ENCODE measurements around the gene ZNF581.

ZNF581 gene

DNA sequence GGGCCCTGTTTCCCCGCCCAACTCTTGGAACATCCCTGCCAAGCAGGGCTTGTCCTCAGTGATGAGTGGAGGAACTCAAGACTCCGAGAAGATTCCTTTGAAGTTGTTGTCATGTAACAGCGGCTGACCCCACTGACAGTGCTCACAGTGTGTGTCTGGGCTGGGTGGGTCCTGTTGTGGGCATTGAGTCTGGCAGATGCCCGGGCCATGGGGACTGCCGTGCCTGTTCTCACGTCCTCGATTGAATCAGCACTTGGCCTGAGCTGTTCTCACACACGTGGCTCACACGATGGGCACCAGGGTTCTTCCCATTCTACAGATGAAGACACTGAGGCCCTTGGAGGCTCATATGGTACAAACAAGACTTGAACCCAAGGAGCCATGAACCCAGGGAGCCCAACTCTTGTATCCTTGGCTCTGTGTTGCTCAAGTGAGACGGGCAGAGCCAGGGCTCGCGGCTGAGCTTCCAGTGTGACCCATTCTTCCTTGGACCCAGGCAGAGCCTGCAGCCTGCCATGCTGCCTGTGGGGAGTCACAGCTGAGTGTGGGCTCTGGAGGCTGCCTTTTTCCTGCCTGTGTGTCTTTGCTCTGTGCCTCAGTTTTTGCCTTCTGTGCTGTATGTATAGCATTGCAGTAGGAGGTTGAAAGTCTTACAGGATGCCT, 23.0 kb downstream of the ZNF581 start:
- no peak for DNase-seq (ENCODE audit: low read depth)

DNA sequence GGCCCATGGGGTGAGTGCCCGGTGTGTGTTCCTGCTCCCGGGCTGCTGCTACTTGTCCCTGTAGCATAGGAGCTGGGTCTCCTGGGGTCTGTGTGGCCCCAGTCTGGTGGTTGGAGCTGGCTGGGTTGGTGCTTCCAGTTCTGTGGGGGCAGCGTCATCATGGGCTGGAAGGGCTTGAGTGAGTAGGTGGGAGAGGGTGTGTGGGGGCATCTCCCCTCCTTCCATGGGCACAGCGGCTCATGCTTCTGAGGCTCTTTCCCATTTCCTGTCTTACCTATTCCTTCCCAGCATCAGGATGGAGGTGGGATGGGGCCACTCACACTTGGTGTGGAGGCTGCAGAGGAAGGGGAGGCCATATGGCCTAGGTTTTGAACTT, 23.5 kb downstream of the ZNF581 start:
- no peak for DNase-seq (ENCODE audit: low read depth)

DNA sequence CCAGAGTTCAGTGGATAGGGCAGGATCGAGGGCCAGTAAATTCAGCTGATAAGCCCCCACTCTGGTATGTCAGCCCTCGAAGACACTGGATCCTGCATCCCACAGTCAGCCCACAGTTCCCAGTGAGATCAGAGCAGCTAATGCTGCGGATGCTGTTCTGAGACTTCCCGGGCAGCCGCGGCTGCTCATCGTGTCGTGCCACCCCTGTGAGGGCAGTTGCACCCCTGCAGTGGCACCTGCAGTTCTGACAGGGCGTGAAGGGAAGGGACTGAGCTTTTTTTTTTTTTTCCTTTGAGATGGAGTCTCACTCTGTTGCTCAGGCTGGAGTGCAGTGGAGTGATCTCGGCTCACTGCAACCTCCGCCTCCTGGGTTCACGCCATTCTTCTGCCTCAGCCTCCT, 24.1 kb downstream of the ZNF581 start:
- no peak for DNase-seq (ENCODE audit: low read depth)

DNA sequence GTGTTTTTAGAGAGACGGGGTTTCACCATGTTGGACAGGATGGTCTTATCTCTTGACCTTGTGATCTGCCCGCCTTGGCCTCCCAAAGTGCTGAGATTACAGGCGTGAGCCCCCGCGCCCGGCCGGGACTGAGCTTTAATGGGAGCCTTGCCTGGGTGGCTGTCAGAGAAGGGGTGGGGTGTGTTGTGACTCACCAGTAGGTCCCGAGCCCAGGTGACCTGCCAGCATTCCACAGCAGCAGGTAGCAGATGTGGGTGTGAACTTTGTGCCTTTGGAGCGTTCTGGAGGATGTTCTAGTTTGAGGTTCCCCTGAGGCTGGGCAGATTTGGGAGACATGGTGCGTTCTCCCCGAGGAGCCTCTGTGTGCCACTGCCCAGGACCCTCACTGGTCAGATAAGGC, 24.5 kb downstream of the ZNF581 start:
- DNase-seq (ENCODE audit: low read depth): no peak

DNA sequence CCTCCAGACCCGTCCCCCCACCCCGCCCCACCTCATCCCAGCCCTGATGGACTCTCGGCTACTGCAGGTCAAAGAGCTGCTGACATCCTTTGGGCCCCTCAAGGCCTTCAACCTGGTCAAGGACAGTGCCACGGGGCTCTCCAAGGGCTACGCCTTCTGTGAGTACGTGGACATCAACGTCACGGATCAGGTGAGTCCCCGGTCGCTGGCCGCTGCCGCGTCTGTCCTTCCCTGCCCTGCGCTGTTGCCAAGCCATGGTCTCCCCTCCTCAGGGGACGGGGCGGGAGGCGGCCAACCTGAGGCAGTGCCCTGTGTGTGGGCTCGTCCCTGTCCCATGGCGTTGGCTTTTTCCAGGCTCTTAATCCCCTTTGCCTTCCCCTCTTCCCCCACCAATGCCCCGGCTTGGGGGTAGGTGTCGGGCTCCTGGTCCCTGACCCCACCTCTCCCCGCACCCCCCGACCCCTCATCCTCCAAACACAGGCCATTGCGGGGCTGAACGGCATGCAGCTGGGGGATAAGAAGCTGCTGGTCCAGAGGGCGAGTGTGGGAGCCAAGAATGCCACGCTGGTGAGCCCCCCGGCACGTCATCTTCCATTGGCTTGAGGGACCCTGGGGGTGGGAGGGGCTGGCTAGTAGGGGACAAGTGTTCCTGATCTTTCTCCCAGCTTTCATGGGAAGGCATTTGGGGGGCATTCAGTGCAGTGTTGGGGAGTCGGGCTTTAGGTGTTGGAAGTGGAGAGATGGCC, 25.3 kb downstream of the ZNF581 start:
- no peak for DNase-seq (ENCODE audit: low read depth)

DNA sequence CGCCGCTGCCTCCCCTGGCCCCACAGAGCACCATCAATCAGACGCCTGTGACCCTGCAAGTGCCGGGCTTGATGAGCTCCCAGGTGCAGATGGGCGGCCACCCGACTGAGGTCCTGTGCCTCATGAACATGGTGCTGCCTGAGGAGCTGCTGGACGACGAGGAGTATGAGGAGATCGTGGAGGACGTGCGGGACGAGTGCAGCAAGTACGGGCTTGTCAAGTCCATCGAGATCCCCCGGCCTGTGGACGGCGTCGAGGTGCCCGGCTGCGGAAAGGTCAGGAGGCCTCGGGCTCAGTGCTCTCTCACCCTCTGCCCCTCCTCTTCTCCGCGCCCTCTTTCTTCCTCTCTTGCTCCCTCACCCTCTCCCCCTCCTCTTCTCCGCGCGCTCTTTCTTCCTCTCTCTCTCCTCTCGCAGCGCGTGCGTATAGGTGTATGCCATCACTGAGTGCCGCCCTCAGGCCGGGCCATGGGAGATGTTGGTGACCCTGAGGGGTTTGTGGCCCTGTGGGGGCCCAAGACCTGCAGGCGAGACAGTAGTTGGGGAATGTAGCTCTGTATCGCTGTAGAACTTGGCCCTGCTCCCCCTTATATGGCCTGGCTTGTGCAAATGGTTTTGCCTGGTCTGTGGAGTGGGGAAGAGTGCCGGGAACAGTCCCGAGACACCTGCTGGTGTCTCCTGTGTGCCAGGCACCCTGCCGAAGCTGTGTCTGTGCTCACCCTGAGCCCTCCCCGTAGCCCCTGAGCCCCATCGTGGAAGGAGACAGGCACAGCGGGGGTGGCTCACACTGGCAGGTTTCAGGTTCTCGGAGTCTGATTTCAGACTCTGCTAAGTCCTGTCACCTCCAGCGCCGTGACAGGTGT, 26.2 kb downstream of the ZNF581 start:
- no peak for DNase-seq (ENCODE audit: low read depth)

DNA sequence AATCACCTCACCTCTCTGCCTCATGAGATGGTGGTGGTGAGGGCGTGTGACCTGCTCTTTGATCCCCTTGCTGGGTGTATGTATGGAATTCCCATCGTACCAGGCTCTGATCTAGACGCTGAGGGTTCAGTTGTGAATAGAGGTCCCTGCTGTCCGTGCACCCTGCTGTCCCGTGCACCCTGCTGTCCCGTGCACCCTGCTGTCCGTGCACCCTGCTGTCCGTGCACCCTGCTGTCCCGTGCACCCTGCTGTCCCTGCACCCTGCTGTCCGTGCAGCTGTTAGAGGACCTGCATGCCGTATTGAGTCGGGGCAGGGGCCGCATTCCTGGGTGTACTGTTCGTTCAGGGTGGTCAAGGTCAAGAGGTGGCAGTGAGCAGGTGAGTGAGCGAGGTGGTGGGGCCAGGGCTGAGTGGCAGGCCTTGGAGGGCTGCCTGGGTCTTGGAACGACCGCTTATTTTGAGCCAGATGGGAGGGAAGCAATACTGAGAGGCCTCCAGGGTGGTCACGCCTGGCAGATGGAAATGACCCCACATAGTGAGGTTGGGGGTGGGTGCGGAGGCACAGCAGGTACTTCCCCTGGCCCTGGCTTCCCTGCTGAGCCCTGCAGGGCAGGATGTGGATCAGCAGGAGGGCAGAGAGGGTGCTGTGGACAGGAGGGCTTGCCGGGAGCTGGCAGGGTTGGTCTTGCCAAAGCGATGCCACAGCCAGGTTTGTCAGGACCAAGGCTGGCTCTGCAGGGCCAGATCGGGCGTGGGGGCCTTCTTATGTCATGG, 27.0 kb downstream of the ZNF581 start:
- no peak for DNase-seq (ENCODE audit: low read depth)

DNA sequence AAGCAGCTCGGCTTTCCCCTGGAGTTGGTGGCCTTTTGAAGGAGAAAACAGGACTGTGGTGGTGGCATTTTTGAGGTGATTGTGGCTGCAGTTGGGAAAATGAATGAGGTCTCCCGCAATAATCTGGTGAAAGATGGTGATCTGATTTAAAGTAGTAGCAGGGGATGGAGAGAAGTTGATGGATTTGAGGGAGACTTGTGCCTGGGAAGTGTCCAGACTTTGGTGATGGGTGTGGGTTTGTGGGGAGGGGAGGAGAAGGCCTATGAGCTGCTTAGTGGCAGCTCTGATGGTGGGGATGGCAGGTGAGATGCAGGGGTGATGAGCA, 27.6 kb downstream of the ZNF581 start:
- no peak for DNase-seq (ENCODE audit: low read depth)

DNA sequence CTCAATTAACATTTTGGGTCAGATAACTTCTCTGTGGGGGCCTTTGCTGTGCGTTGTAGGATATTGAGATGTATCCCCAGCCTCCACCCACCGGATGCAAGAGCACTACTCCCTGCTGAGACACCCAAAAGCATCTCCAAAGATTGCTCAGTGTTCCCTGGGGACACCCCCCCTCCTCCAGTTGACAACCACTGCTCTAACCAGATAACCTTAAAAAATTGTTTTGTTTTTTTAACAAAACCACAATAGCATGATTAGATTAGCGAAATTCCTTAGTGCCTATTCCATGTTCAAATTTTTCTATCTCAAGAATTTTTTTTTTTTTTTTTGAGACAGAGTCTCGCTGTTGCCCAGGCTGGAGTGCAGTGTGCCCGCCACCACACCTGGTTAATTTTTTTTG, 29.0 kb downstream of the ZNF581 start:
- DNase-seq (ENCODE audit: low read depth): no peak

DNA sequence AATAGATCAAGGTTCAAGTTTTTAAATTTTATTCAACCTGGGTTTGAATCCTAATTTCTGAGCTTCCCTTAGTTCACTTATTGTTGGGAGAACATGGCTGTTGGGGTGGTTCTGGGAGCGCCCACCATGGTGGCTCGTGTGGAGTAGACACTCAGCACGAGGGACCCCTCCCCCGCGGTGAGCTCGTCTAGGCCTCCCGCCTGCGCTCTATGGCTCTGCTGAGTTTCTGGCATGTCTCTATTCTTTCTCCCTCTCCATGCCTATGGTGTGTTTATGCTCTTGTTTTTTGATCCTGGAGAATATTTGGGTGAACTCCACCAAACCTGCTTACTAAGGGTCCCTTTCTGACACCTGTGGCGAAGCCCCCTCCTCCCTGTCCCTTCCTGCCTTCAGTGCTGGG, 30.0 kb downstream of the ZNF581 start:
- DNase-seq (ENCODE audit: low read depth): no peak

DNA sequence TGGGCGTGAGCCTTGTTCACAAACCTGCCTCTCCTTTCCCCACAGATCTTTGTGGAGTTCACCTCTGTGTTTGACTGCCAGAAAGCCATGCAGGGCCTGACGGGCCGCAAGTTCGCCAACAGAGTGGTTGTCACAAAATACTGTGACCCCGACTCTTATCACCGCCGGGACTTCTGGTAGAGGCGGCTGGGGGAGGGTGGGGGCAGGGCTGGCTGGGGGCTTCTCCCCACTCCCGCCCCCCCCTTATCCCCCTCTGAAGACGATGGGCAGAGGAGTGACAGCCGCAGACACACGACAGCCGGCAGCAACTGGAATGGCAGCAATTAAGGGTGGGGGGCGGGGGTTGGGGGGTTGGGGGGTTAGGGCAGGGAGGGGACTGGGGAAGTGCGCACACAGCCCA, 30.4 kb downstream of the ZNF581 start:
- DNase-seq (ENCODE audit: low read depth): no peak

DNA sequence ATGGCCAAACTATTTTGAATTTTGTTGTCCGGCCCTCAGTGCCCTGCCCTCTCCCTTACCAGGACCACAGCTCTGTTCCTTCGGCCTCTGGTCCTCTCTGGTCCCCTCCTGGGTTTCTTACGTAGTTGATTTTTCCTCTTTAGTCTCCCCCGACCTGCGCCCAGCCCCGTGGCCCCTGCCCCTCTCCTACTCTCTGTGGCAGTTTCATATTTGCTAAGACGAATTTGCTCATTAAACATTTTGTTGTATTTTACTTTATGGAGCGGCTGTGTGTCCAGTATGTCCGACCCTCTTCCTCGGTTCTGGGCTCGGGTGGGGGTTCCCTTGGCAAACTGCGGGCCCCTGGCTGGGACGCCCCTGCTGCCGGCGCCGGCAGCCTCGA, 31.0 kb downstream of the ZNF581 start:
- no peak for DNase-seq (ENCODE audit: low read depth)

DNA sequence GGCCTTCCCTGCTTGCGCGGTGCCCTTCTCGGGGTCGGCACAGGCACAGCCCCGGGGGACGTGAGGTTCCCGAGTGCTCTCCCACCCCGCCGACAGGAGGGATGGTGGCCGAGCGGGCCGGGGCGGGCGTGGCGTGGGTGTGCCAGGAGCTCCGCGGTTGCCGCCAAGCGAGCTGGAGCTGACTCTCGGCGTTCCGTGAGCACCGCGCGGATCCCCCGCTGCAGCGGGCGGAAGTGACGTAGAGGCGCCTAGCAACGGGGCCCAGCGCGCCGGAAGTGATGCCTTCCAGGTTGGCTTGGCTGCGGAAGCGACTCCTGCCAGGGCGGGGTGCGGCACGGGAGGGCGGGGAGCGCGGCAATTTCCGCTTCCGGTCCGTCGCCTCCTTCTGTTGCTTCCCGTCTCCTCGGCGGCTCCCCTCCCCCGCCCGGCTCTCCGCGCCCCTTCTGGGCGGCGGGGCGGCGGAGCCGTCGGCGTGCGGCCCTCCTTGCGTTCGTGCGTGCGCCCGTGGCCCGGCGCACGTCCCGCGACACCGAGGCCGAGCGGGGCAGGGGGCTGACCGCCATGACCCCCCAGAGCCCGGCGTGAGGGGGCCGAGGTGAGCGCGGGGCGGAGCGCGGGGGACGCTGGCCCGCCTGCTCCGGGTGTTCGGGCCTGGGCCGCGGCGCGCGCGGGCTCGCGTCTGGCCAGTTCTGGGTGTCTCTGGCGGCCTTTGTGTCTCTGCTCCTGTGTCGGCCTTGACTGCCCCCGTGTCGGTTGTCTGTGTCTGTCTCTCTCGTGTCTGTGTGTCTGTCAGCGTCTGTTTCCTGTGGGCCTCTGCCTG, 31.6 kb downstream of the ZNF581 start, which contains the start of gene EPN1:
Gene EPN1, plus strand, starts transcription at position 386 of the 820 bp plus-strand sequence. CDS start 3,402 bp downstream, outside the sequence.
- DNase-seq (ENCODE audit: low read depth): peak; percentile 97

DNA sequence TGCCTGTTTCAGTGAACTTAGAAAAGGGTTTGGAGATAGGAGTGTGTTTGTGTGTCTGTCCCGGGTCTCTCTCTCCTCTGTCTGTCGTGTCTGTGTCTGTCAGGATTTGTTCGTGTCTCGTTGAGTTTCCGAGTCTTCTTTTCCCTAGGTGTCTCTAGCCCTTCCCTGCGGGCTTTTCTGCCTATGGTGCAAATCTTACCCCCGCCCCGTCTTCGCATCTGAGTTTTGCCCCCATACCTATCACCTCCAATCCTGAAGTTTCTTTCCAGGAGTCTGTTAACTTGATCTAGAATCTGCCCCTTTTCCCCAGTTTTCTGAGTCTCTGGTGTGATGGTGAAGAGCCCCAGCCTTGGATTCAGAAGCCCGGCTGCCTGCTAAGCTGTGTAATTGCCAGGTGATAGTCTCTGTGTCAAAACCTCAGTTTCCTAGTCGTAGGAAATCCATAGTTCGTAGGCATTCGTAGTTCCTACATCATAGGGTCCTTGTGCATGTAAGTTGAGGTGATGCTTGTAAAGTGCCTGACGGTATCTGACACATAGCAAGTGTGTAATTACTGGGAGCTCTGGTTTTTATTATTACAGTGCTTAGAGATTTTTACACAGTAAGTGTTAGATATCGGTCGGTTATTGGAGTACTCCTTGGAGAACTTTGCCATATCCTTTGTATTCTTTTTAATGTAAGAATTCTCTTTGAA, 32.4 kb downstream of the ZNF581 start:
- no peak for DNase-seq (ENCODE audit: low read depth)

DNA sequence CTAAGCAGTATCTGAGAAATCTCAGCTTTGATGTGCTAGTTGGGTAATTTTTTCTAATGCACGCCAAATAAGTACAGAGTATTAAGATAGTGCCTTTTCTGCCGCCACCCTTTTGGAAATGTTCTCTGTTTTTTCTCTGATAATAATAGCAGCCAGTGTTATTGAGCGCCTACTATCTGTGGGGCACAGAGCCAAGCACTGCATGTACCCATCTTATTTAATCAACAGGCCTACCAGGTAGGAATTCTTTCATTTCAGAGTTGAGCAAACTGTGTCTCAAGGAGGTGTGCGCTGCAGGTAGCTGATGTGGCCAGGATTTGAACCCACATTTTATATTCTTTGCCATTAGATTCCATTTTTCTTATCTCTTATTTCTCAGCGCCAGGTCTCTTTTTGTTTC, 32.9 kb downstream of the ZNF581 start:
- DNase-seq (ENCODE audit: low read depth): no peak

DNA sequence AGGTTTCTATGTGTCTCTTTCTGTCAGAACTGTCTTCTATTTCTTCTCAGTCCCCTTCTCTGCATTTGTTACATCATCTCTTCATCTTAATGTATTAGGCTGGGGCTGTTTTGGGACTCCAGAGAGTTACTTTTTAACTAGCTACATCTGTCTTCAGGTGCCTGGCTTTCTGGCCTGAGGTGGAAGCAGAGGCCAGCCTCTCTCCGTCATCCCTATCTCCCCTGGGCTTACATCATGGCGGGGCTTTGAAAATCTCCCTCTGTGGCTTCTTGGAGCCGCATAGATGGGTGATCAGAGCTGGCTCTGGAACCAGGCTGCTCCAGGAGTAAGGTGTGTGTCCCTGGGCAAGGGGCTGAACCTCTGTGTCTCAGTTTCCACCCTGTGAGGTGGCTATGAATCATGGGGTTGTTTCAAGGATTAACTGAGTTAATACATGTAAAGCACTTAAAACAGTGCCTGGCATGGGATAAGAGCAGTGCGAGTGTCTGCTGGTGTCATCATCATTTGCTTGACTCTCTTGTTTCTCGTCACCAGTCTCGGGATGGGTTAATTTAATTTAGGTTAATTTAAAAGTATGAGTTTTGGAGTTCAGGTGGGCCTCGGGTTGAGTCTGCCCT, 33.5 kb downstream of the ZNF581 start:
- DNase-seq (ENCODE audit: low read depth): no peak

DNA sequence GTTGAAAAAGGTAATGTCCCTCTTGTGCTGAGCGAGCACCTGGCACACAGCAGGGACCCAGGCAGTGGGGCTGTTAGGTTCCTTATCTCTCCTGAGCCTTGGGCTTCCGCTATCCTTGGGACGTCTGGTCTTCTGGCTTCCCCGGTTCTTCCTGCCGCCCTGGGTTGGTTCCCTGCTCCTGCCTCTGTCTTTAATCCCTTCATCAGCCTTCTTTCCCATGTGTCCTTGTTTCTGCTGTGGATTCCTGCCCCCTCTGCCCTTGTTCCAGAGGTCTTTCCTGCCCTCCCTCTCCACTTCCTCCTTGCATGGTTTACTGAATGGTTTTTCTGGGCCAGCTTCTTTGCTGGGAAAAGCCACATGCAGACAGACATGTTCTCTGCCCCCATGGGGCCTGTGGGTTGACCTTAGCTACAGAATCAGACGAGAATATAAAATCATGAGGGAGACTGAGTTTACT, 34.2 kb downstream of the ZNF581 start:
- no peak for DNase-seq (ENCODE audit: low read depth)

DNA sequence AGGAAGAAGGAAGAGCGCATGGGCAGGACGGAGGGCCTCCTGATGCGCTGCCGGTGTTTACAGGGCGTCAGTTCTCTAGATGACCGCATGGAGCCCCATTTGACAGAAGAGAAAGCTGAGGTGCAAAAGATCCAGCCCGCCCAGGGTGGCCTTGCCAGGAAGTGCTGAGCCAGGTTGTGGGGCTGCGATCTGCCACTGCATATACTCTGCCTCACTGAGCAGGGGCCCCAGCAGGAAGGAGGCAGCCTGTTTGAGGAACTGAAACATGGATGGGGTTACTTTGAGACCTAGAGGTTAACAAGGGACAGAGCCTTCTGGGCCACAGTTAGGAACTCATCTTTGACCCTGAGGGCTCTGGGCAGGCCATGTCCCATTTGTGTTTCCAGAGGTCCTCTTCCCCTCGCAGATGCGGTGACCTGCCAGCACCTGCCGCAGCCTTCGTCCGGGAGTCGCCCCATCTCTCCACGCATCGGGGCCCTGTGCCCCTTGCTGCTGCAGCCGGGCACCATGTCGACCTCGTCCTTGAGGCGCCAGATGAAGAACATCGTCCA, 34.7 kb downstream of the ZNF581 start:
- no peak for DNase-seq (ENCODE audit: low read depth)

DNA sequence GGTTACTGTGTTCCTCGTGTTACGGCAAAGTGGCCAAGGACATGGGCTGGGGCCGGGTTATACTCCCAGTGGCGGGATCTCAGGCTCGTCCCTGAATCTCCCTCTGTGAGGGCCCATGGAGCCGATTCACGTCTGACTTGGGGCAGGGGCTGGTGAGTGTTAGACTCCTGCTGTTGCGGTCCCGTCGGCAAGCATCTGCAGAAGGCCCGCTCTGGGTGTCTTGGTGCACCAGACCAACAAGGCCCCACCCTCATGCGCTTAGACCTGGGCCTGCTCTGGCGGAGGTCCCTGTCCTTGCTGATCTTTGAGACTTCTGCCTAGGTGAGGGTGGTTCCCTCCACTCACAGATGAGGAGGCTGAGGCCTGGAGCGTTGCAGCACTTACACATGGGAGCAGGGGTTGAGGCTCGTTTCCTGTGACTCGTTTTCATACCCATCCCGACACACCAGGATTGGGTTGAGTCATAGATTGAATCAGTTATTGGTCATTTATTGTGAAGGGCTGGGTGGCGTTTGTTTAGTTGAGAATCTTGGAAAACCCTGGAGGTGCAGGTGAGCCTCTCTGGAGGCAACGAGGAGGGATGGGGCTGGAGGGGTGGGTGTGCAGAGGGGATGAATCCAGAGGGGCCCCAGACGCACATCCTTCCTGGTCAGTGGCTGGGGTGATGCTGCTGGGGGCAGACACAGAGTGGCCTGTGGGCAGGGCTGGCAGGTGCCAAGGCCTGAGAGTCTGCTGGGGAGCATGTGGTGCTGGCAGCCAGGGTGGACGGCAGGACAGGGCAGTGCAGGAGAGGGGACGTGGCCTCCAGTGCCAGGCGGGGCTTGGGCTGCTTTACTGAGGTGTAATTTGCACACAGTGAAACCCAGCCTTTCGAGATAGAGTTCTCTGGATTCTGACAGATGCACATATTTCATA, 36.2 kb downstream of the ZNF581 start:
- DNase-seq (ENCODE audit: low read depth): no peak

All from stimulated activated CD8-positive, alpha-beta memory T cell treated with anti-CD3 and anti-CD28 coated beads, Interleukin-4, amount 100 ng/mL, for 24 hours (primary cell).